OCI-LY1 (cell line): Measurements from ENCODE around the gene TRANK1.

Experiments used
- H2AFZ ChIP-seq: fragments of 200-600 bp; sonication (generic), shearing (Covaris generic); 2 replicates; pipeline ENCODE4 v1.6.0; 2014; ENCODE audit warnings: antibody characterized with exemption, mild to moderate bottlenecking, low read length
- H3F3A ChIP-seq: fragments of 200-600 bp; sonication (generic), shearing (Covaris generic); 2 replicates; pipeline ENCODE4 v1.6.0; 2014; ENCODE audit warnings: mild to moderate bottlenecking, antibody characterized with exemption, low read length, moderate library complexity; ENCODE audit not compliant: insufficient read depth
- H3K27ac ChIP-seq: fragments of 200-600 bp; sonication (generic); 2 replicates; pipeline ENCODE4 v1.5.1; 2014; ENCODE audit warnings: low read length, mixed run types, mild to moderate bottlenecking, low read depth; ENCODE audit not compliant: poor library complexity, severe bottlenecking
- H3K27me3 ChIP-seq: fragments of 200-600 bp; sonication (generic); 2 replicates; pipeline ENCODE4 v1.6.0; 2014; ENCODE audit warnings: antibody characterized with exemption, mild to moderate bottlenecking, low read length, moderate library complexity; ENCODE audit not compliant: insufficient read depth
- H3K36me3 ChIP-seq: fragments of 200-600 bp; sonication (generic); 2 replicates; pipeline ENCODE4 v1.6.1; 2014; ENCODE audit warnings: mild to moderate bottlenecking, antibody characterized with exemption, low read length, moderate library complexity, mixed read lengths; ENCODE audit not compliant: insufficient read depth
- H3K4me1 ChIP-seq: fragments of 200-600 bp; sonication (generic); 2 replicates; pipeline ENCODE4 v1.5.1; 2014; ENCODE audit warnings: mild to moderate bottlenecking, low read length, moderate library complexity; ENCODE audit not compliant: insufficient read depth, severe bottlenecking
- H3K4me2 ChIP-seq: fragments of 200-600 bp; sonication (generic), shearing (Covaris generic); 2 replicates; pipeline ENCODE4 v1.6.1; 2014; ENCODE audit warnings: low read length
- H3K4me3 ChIP-seq: fragments of 200-600 bp; sonication (generic); 2 replicates; pipeline ENCODE4 v1.5.1; 2014; ENCODE audit warnings: low read length, low read depth, mild to moderate bottlenecking, mixed read lengths; ENCODE audit not compliant: poor library complexity, severe bottlenecking
- H3K79me2 ChIP-seq: fragments of 200-600 bp; shearing (Covaris generic); 2 replicates; pipeline ENCODE4 v1.6.1; 2016; ENCODE audit warnings: mixed run types, low read length, mixed read lengths; ENCODE audit not compliant: insufficient read depth
- H3K9ac ChIP-seq: fragments of 200-600 bp; sonication (generic), shearing (Covaris generic); 2 replicates; pipeline ENCODE4 v1.6.1; 2014; ENCODE audit warnings: mild to moderate bottlenecking, low read length, mixed read lengths
- H3K9me2 ChIP-seq: fragments of 200-600 bp; sonication (generic), shearing (Covaris generic); 2 replicates; pipeline ENCODE4 v1.6.1; 2014; ENCODE audit warnings: low read depth, mild to moderate bottlenecking, low read length, mixed read lengths
- H3K9me3 ChIP-seq: fragments of 200-600 bp; shearing (Covaris generic); 2 replicates; pipeline ENCODE4 v1.6.1; 2014; ENCODE audit warnings: low read length, mixed read lengths
- H4K20me1 ChIP-seq: fragments of 200-600 bp; sonication (generic), shearing (Covaris generic); 2 replicates; pipeline ENCODE4 v1.6.0; 2016; ENCODE audit warnings: mild to moderate bottlenecking, low read length; ENCODE audit not compliant: insufficient read depth
- EZH2 ChIP-seq: fragments of 200-600 bp; sonication (generic), shearing (Covaris generic); IDR thresholded peaks from 2 replicates; pipeline ENCODE4 v1.8.0; 2017; ENCODE audit warnings: borderline replicate concordance, mixed run types, mild to moderate bottlenecking, antibody characterized with exemption, low read length, moderate library complexity, mixed read lengths
- TF ChIP-seq, protein P1 (sequence below): fragments of 200-600 bp; sonication (generic), shearing (Covaris generic); IDR thresholded peaks from 2 replicates; pipeline ENCODE4 v1.5.1; 2017; ENCODE audit warnings: mild to moderate bottlenecking, antibody characterized with exemption, low read length, moderate library complexity, mixed read lengths

Gene TRANK1

GRCh38 chr3:36859494-36859893, 85.4 kb downstream of the TRANK1 start:
- Histone ChIP-seq H3K36me3 (peaks cover 88% of the 10 kb centered on the region), H3K4me3 (no peak overlapping the region), H3K79me2 (no peaks in the 10 kb centered on the region), H3K4me1 (no peaks in the 10 kb centered on the region), H3K27me3 (no peaks in the 10 kb centered on the region), H3F3A (no peaks in the 10 kb centered on the region), H3K9me3 (no peaks in the 10 kb centered on the region), H3K27ac (no peak overlapping the region), H2AFZ (no peak overlapping the region), H3K4me2 (no peak overlapping the region), H3K9me2 (no peaks in the 10 kb centered on the region), H3K9ac (no peak overlapping the region), H4K20me1 (no peaks in the 10 kb centered on the region)
- TF ChIP-seq, protein P1, sequence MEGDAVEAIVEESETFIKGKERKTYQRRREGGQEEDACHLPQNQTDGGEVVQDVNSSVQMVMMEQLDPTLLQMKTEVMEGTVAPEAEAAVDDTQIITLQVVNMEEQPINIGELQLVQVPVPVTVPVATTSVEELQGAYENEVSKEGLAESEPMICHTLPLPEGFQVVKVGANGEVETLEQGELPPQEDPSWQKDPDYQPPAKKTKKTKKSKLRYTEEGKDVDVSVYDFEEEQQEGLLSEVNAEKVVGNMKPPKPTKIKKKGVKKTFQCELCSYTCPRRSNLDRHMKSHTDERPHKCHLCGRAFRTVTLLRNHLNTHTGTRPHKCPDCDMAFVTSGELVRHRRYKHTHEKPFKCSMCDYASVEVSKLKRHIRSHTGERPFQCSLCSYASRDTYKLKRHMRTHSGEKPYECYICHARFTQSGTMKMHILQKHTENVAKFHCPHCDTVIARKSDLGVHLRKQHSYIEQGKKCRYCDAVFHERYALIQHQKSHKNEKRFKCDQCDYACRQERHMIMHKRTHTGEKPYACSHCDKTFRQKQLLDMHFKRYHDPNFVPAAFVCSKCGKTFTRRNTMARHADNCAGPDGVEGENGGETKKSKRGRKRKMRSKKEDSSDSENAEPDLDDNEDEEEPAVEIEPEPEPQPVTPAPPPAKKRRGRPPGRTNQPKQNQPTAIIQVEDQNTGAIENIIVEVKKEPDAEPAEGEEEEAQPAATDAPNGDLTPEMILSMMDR: no peak
- no peak for TF ChIP-seq EZH2

DNA sequence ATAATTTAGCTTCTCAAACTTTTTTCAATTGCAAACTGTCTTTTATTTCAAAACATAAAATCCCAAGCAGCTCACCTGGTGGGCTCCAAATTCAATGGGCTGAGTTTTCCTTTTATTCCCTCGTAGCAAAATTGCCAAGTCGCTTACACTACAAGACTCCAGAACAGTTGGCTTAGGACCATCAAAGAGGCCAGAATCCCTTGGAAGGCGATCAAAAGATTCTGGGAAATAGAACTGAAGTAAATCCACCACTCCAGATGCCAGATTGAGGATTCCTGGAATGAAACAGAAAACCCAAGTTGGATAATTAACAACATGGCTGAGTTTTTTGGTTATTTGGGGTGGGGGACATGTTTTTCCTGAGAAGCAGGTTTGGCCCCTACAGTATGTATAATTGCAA, 92.8 kb downstream of the TRANK1 start:
- no peak overlapping the region for H3K27ac ChIP-seq
- H4K20me1 ChIP-seq: no peaks in the 10 kb centered on the region
- H3K79me2 ChIP-seq: no peaks in the 10 kb centered on the region
- H3K4me3 ChIP-seq: no peak overlapping the region
- H3F3A ChIP-seq: no peaks in the 10 kb centered on the region
- no peak overlapping the region for H3K9ac ChIP-seq
- H3K4me2 ChIP-seq: no peak overlapping the region
- no peaks in the 10 kb centered on the region for H3K4me1 ChIP-seq
- H3K9me2 ChIP-seq: no peaks in the 10 kb centered on the region
- no peaks in the 10 kb centered on the region for H3K27me3 ChIP-seq
- H3K36me3 ChIP-seq: peaks cover 95% of the 10 kb centered on the region
- H3K9me3 ChIP-seq: no peaks in the 10 kb centered on the region
- TF ChIP-seq, protein P1: no peak
- no peak for TF ChIP-seq EZH2
- no peak overlapping the region for H2AFZ ChIP-seq

- Histone ChIP-seq H3K4me3 (no peak overlapping the region), H2AFZ (no peak overlapping the region), H3K27me3 (no peaks in the 10 kb centered on the region), H3K4me2 (no peak overlapping the region), H3K9me2 (no peaks in the 10 kb centered on the region), H3K36me3 (peaks cover 95% of the 10 kb centered on the region), H3K9me3 (no peaks in the 10 kb centered on the region), H4K20me1 (no peaks in the 10 kb centered on the region), H3K79me2 (no peaks in the 10 kb centered on the region), H3K4me1 (no peaks in the 10 kb centered on the region), H3K27ac (no peak overlapping the region), H3F3A (no peaks in the 10 kb centered on the region), H3K9ac (no peak overlapping the region)
- TF ChIP-seq, protein P1: no peak
- TF ChIP-seq EZH2: no peak
Measured at GRCh38 chr3:36850743-36851142, 94.1 kb downstream of the TRANK1 start.
